Right lobe of liver (tissue), 6 donors: Measurements from ENCODE around the gene RAB1B. TPM values are rescaled to one million over a fixed set of nuclear protein-coding genes. Genes with fewer than 3 reads are reported as not detected.

Experiments
- ATAC-seq, 4 donors: fragments of 200-7000 bp; cut with Tn5 transposase; one replicate each; pipeline ENCODE4 v1.9.1; 2020; ENCODE audit warnings: mild to moderate bottlenecking in 4 of 4, moderate library complexity in 4 of 4
- DNase-seq, 3 donors: peaks; one replicate each; pipeline ENCODE4 v3.0.0-alpha.2; 2020
- H3K27ac ChIP-seq, 3 donors: fragments of 200-600 bp; one replicate each; pipeline ENCODE4 v1.8.0; 2022
- H3K27me3 ChIP-seq, 2 donors: fragments of 200-600 bp; one replicate each; pipeline ENCODE4 v1.8.0; 2022
- H3K36me3 ChIP-seq, 4 donors: fragments of 200-600 bp; sonication (generic) in 1 of 4; one replicate each; pipeline versions ENCODE4 v1.5.1 to v1.8.0; 2017 to 2022; ENCODE audit warnings: control low read depth in 1 of 4
- H3K4me1 ChIP-seq, 4 donors: fragments of 200-600 bp; sonication (generic) in 1 of 4; one replicate each; pipeline versions ENCODE4 v1.5.1 to v1.8.0; 2017 to 2022; ENCODE audit warnings: control low read depth in 1 of 4
- H3K4me3 ChIP-seq, 3 donors: fragments of 200-600 bp; one replicate each; pipeline ENCODE4 v1.8.0; 2022
- H3K9me3 ChIP-seq, 4 donors: fragments of 200-600 bp; sonication (generic) in 1 of 4; one replicate each; pipeline versions ENCODE4 v1.5.1 to v1.8.0; 2017 to 2022; ENCODE audit warnings: control low read depth in 1 of 4
- CTCF ChIP-seq, 4 donors: fragments of 200-600 bp in 3 of 4; fragments of 450-650 bp in 1 of 4; IDR thresholded peaks; one replicate each; pipeline versions ENCODE4 v1.5.1 to v1.8.0; 2016 to 2022; ENCODE audit warnings: antibody characterized with exemption in 4 of 4, mild to moderate bottlenecking in 2 of 4
- POLR2A ChIP-seq: fragments of 450-650 bp; IDR thresholded peaks from one replicate; pipeline ENCODE4 v1.6.1; 2017; ENCODE audit warnings: antibody characterized with exemption, mild to moderate bottlenecking
- WGBS: methylation state at CpG from one replicate; pipeline ENCODE4 v1.1.6; 2018; ENCODE audit warnings: low coverage, low lambda C conversion rate; ENCODE audit not compliant: insufficient coverage; ENCODE audit errors: missing lambda C conversion rate; 5-methylcytosine and 5-hydroxymethylcytosine counted together
- intact Hi-C, 2 donors: fragments of 100-400 bp; cut with DNase I; formaldehyde crosslinking; loops; one replicate each; pipeline versions ENCODE4 v1.11.2 to v1.14.1; 2022
- total RNA-seq, 6 experiments: library from RNA; depleted of rRNA in 2 of 6; stranded (reverse); fragments of >200 nt in 2 of 6; fragmentation: NEBNext Ultra II Directional in 3 of 6; extraction: Animal tissue kit (Norgen Biotek cat#: 25700) in 3 of 6; gene quantifications; one replicate each; pipeline versions ENCODE4 v1.1.0 to v1.2.4, GENCODE V29; 2016 to 2023
- donor health status: DM: no; HTN: yes; CAD: no.
- donor health status: DM: no; HTN: no; CAD: no.
- donor health status: DM: no; HTN: no; CAD: no.
- donor health status: DM: no; HTN: yes; CAD: no.
- donor health status: DM: no; HTN: yes; CAD: no.

RAB1B gene
- total RNA-seq, 6 experiments from 2014 or later, result 52.3 to 69.0 (median 59.6) TPM

DNA sequence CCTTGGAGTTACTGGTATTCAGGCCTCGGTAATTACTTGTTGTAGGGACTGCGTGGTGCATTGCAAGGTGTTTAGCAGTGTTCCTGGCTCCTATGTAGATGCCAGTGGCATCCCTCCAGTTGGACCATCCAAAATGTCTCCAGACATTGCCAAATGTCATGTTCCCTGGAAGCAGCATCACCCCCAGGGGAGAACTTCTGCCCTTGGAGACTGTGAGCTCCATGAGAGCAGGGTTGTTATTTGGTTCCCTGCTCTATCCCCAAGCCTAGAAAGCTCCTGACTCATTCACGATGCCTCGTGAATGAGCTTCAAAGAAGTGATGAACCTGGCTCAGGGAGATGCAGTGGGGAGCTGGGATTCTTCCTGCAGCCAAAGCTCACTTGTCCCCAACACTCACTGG lies 53.2 kb downstream of the RAB1B start:
- Histone ChIP-seq H3K4me3 (no peak overlapping the region), H3K27ac (no peak overlapping the region), H3K27me3 (no peaks in the 10 kb centered on the region), H3K4me1 (peaks cover 0 to 12% (median 5%) of the 10 kb centered on the region in 4 donors), H3K9me3 (no peaks in the 10 kb centered on the region), H3K36me3 (no peaks in the 10 kb centered on the region)
- DNase-seq, result no peak
- no peak for TF ChIP-seq POLR2A
- no peak for TF ChIP-seq CTCF (IDR thresholded peaks at IDR 0.05)
- ATAC-seq, result no peak
- WGBS, result 95% methylated on average over 2 of the region's 4 CpGs
- intact Hi-C loops, result no loop called here

DNA sequence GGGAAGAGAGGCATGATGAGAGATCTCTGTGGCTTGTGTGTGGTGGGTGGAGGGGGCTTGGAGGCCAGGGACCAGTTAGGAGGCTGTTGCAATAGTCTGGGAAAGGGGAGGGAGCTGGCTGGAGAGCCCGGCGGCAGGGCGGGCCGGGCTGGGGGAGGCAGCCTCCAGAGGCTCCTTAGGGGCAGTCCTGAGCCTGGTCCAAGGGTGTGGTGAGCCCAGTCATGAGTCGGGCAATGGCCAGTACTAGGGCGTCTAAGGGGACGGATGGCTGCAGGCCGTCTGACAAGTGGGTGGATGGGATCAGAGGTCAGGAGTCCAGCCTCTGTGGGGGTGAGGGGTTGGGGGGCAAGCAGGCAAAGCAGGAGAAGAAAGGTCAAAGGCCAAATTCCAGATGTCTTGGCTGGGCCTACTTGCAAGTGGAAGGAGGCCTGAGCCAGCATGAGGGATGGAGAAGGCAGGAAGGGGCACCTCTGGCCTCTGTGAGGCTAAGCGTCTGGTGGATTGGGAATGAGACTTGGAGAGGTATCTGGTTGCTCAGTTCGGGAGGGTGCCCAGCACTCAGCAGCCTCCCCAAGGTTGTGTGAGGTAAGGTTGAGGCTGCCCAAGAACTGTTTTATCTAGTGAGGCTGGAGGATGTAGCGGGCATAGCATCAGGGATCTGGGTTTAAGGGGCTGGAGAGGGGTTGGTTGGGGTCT lies 54.4 kb downstream of the RAB1B start:
- Histone ChIP-seq H3K27me3 (no peaks in the 10 kb centered on the region), H3K36me3 (no peaks in the 10 kb centered on the region), H3K27ac (no peak overlapping the region), H3K4me1 (peaks cover 0 to 10% (median 4%) of the 10 kb centered on the region in 4 donors), H3K4me3 (no peak overlapping the region), H3K9me3 (no peaks in the 10 kb centered on the region)
- WGBS, result 84% methylated on average over 10 of the region's 11 CpGs
- DNase-seq (no peak), ATAC-seq (no peak)
- TF ChIP-seq CTCF (IDR thresholded peaks at IDR 0.05) (no peak), POLR2A (no peak)
- intact Hi-C loops, result no loop called here

GRCh38 chr11:66323684-66324083 lies 55.2 kb downstream of the RAB1B start:
- no peak for DNase-seq
- 85% methylated on average over 1 of the region's 1 CpG for WGBS

DNA sequence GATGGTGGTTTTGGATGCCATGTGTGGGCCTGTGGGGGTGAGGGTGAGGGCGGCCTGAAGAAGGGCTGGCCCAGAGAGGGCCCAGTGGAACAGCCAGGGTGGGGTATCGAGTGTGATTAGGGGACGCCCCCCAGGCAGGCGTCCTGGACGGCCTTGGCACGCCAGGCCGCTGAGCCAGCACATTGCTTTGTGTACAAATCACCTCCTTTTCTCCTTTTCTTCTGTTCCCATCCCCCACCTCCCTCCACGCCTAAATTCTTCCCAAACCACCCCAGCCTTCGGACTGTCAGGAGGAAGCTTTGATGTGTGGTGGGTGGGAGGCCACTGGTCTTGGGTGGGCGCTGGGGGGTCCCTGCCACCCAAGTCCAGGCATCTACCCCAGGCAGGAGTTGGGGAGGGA lies 56.2 kb downstream of the RAB1B start:
- ATAC-seq (no peak), DNase-seq (no peak)
- Histone ChIP-seq H3K9me3 (no peaks in the 10 kb centered on the region), H3K27ac (no peak overlapping the region), H3K27me3 (no peaks in the 10 kb centered on the region), H3K36me3 (no peaks in the 10 kb centered on the region), H3K4me3 (no peak overlapping the region), H3K4me1 (peaks cover 0 to 8% (median 0%) of the 10 kb centered on the region in 4 donors)
- TF ChIP-seq CTCF (IDR thresholded peaks at IDR 0.05) (no peak), POLR2A (no peak)
- intact Hi-C loops, result no loop called here
- no CpG with 5 or more reads among the region's 10 CpGs for WGBS

More at GRCh38 chr11:66323684-66324083, 55.2 kb downstream of the RAB1B start:
- Histone ChIP-seq H3K27ac (no peak overlapping the region), H3K27me3 (no peaks in the 10 kb centered on the region), H3K4me1 (peaks cover 0 to 9% (median under 1%) of the 10 kb centered on the region in 4 donors), H3K36me3 (no peaks in the 10 kb centered on the region), H3K9me3 (no peaks in the 10 kb centered on the region), H3K4me3 (no peak overlapping the region)
- no peak for ATAC-seq
- TF ChIP-seq POLR2A (no peak), CTCF (IDR thresholded peaks at IDR 0.05) (no peak)
- intact Hi-C loops, result no loop called here
